Smooth muscle cell of the brain vasculature (primary cell): ENCODE measurements around the gene HOXD3.

Source experiments
- DNase-seq: peaks from one replicate; pipeline ENCODE4 v3.0.0-alpha.2; 2012; ENCODE audit warnings: low read depth, low spot score

The HOXD3 gene

GRCh38 chr2:176149481-176149938 lies 7.6 kb upstream of the HOXD3 start:
- no peak for DNase-seq

DNA sequence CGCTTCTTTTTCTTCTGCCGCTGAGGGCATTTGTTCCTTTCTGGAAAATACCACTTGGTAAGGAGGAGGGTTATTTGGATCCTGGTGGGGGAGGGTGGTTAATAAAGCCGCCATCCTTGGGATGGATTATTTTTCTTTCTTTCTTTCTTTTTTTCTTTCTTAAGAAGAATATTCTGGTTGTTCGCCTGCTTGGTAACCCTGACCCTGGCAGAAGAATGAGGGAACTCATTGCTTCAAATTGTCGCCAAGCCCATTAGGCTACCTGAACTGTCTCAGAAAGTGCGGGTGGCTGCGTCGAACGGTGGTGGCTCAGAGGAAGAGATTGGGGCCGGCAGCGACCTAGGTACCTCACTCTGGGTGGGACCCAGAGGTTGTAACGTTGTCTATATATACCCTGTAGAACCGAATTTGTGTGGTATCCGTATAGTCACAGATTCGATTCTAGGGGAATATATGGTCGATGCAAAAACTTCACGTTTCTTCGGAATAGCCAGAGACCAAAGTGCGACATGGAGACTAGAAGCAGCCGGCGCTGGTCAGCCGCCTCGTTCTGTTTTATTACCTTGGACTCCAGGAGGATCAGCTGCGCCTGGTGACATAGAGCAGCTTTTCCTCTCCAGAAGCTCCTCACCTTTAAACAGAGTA lies 7.0 kb upstream of the HOXD3 start:
- DNase-seq = no peak

DNA sequence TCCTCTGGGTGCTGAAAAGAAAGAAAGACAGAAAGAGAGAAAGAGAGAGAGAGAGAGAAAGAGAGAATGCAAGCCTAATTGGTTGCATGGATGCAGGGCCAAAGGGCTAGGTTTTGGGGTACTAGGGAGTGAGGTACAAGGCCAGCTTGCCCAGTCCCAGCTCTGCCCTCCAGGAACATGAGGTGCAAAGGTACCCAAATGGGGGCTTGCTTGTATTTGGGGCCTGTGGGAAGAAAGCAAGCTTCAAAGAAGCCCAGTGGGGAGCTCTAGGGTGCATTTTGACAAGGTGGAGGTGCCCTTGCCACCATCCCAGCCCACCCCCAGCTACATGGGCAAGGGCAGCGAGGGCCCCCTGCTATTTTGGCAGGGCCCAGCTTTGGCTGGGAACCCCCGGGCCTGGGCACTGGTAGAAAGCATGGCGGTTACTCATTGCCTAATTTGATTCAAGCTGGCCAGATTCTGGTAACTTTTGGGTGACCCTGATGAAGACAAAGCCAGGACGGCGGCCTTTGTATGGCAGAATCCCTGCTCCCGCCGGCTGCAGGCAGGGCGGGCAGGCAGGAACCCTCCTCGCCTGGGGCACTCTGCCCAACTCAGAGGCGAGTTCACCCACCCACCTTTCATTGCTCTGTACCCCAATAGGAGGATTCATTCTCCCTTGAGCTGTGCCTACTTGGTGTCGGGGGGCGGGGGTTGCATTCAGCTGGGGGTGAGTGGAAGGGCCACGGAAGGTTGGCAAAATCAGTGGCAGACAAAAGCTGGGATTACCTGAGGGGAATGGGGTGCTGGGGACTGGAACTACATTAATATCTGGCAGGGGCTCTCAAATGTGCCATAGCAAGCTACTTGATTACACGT lies 6.3 kb upstream of the HOXD3 start:
- DNase-seq = no peak

DNA sequence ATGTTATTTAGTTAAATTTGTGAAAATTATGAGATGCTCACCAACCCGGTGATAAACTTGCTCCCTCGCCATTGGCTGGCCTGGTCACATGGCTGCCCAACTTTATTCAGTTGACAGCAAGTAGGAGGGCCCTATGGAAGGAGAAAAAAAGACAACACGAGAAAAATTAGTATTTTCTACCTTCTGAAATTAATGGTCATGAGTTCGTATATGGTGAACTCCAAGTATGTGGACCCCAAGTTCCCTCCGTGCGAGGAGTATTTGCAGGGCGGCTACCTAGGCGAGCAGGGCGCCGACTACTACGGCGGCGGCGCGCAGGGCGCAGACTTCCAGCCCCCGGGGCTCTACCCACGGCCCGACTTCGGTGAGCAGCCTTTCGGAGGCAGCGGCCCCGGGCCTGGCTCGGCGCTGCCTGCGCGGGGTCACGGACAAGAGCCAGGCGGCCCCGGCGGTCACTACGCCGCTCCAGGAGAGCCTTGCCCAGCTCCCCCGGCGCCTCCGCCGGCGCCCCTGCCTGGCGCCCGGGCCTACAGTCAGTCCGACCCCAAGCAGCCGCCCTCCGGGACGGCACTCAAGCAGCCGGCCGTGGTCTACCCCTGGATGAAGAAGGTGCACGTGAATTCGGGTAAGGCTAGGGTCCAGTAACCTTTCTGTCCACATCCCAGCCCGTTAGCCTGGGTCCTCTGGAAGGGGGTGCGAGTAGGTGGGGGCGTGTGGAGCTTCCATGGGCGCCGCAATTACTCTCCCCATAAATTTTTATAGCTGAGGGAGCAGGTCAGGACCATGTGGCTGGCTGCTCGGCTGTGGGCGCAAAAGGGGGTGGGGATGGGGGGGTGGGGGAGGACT lies 5.4 kb upstream of the HOXD3 start, which contains the start of gene HOXD4:
TSS of gene HOXD4 (plus strand) at position 109 of the 846 bp plus-strand sequence. CDS start at position 193, 84 bp downstream.
- no peak for DNase-seq

- DNase-seq = no peak
Observed at GRCh38 chr2:176152350-176153181, 4.5 kb upstream of the HOXD3 start.

- DNase-seq = no peak
Observed at GRCh38 chr2:176154576-176155252, 2.4 kb upstream of the HOXD3 start.

DNA sequence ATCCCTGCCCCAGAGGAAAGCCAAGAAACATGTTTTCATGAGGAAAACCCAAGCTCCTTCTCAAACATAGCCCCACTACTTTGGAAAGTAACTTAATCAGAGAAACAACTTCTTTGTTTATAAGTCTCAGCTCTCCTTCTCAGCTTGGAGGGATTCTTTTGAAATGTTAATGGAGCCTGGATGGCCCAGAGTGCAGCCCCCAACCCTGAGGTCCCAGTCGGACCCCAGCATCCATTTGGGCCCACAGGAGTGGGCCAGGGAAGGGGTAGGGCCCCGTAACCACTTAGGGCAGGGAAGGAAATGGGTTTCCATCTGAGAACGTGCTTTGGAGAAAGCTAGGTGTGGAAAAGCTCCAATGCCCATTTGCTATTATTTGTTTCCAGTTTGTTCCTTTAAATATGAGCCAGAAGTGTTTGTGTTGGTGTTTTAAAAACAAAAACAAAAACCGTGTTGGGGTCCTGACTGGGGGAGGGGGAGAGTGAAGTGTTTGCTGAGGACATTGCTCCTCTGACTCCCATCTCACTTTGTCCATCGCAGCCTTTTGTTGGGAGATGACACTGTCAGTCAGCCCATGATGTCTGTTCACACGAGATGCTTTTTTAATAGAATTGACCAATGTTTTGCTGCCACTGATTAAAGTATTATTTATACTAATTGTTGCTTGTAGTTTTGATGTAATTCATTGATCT lies 1.6 kb upstream of the HOXD3 start:
- no peak for DNase-seq

DNA sequence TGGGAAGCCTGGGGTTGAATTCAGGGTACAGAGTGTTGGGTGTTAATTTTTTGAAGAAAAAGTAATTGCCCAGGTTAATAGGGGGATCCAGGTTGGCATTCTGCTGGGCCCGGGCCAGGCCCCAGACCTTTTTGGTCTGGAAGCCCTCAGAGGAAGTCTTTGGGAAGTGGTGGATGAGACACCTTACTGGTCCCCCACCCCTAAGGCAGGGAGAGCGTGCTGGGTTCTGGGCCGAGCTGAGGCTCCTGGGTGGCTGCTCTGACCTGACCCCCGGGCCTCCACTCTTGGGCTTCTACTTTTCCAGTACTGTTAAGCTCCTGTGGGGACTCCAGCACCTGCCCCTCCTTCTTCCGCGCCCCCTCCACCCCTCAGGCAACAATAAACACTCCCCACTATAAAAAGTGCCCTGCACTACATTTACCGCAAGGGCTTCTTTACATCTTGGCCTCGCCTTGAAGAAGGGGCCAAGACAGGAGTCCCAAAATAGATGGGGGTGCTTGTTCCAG lies 753 bp upstream of the HOXD3 start:
- DNase-seq = no peak

- no peak for DNase-seq
Observed at GRCh38 chr2:176157499-176158185, 535 bp downstream of the HOXD3 start.

- DNase-seq = no peak
Observed at GRCh38 chr2:176158186-176158591, 1.1 kb downstream of the HOXD3 start.

- no peak for DNase-seq
Observed at GRCh38 chr2:176158855-176159662, 2.0 kb downstream of the HOXD3 start.

GRCh38 chr2:176159663-176160250 lies 2.6 kb downstream of the HOXD3 start:
- DNase-seq = no peak

- DNase-seq = no peak
Observed at GRCh38 chr2:176160251-176160985, 3.3 kb downstream of the HOXD3 start.

- no peak for DNase-seq
Observed at GRCh38 chr2:176160986-176161824, 4.1 kb downstream of the HOXD3 start.

DNA sequence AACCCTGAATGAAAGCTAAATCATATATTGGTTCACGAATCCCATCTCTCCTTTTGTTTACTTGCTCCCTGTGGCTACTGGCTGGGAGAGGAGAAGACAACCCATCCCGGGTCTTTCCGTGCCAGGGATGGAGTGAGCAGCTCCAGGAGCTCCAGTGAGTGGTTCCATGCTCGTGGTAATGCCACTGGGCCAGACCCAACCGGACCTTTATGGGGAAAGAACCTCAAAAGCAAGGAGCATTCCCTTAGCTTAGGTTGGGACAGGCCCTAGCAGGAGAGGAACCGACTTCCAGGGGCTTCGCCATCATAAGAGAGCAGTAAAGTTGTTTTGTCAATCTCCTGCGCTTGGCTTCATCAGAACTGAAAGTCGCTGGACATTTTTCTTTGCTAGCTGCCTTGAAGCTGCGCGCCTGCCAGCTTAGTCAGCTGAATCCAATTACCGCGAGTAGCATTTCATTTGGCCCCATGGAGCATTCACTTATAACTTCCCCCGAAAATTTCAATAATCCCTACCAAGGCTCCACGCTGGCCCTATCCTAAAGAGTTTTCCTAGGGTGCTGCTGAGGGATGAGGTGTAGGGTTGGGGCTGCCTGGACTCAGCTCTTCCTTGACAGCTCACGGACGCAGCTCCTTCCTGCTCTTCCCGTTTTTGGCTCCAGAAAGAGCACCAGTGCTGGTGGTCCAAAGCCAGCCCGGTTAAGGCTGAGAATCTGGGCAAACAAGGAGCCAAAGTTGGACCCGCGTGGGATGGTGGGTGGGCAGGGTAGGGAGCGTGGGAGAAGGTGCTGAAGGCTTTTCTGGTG lies 4.9 kb downstream of the HOXD3 start:
- no peak for DNase-seq
